Astrocyte of the hippocampus (primary cell): Measurements from ENCODE around the gene NT5DC4.

Experiments used
- DNase-seq: peaks from one replicate; pipeline ENCODE4 v3.0.0; 2011; ENCODE audit warnings: low read depth, low spot score

The NT5DC4 gene

GRCh38 chr2:112754564-112754963 lies 33.7 kb downstream of the NT5DC4 start:
- DNase-seq = no peak

- no peak for DNase-seq
These were observed 34.6 kb downstream of the NT5DC4 start for GRCh38 chr2:112755444-112755843.

- DNase-seq = no peak
These were observed 35.4 kb downstream of the NT5DC4 start for GRCh38 chr2:112756207-112756606.

- DNase-seq = no peak
These were observed 36.4 kb downstream of the NT5DC4 start for GRCh38 chr2:112757265-112757664.

- DNase-seq = no peak
These were observed 37.9 kb downstream of the NT5DC4 start for GRCh38 chr2:112758711-112759110.

GRCh38 chr2:112760149-112760548 lies 39.3 kb downstream of the NT5DC4 start:
- no peak for DNase-seq

- DNase-seq = no peak
These were observed 41.5 kb downstream of the NT5DC4 start for GRCh38 chr2:112762276-112762675.

GRCh38 chr2:112764071-112765044 lies 43.5 kb downstream of the NT5DC4 start, which contains the start of gene CKAP2L:
Gene CKAP2L, minus strand, starts transcription at chr2:112764609. Its CDS starts 11 bp downstream, at chr2:112764598.
- peak; percentile 99 for DNase-seq

- DNase-seq = no peak
These were observed 44.4 kb downstream of the NT5DC4 start for GRCh38 chr2:112765251-112765650.

GRCh38 chr2:112767693-112768330 lies 47.0 kb downstream of the NT5DC4 start:
- DNase-seq = no peak

GRCh38 chr2:112768432-112768831 lies 47.6 kb downstream of the NT5DC4 start:
- DNase-seq = no peak

GRCh38 chr2:112772322-112772721 lies 51.5 kb downstream of the NT5DC4 start:
- DNase-seq = no peak

- no peak for DNase-seq
These were observed 52.2 kb downstream of the NT5DC4 start for GRCh38 chr2:112772911-112773475.

GRCh38 chr2:112773556-112773955 lies 52.7 kb downstream of the NT5DC4 start:
- DNase-seq = no peak

GRCh38 chr2:112774536-112775285 lies 53.9 kb downstream of the NT5DC4 start:
- no peak for DNase-seq

- DNase-seq = no peak
These were observed 55.3 kb downstream of the NT5DC4 start for GRCh38 chr2:112776113-112776512.

- no peak for DNase-seq
These were observed 56.2 kb downstream of the NT5DC4 start for GRCh38 chr2:112777036-112777435.

- DNase-seq = no peak
These were observed 58.8 kb downstream of the NT5DC4 start for GRCh38 chr2:112779598-112779997.

GRCh38 chr2:112782234-112782799 lies 61.5 kb downstream of the NT5DC4 start:
- DNase-seq = no peak

GRCh38 chr2:112783187-112783714 lies 62.4 kb downstream of the NT5DC4 start:
- DNase-seq = no peak
